Measurements from ENCODE around the gene SLC25A21. TPM values are rescaled to one million over a fixed set of nuclear protein-coding genes. Genes with fewer than 3 reads are reported as not detected.
A peak's percentile ranks its signal among the peaks of the same experiment; 100 is the strongest.

The SLC25A21 gene
- total RNA-seq, 1 experiment from 2014 or later: 1.8 TPM

DNA sequence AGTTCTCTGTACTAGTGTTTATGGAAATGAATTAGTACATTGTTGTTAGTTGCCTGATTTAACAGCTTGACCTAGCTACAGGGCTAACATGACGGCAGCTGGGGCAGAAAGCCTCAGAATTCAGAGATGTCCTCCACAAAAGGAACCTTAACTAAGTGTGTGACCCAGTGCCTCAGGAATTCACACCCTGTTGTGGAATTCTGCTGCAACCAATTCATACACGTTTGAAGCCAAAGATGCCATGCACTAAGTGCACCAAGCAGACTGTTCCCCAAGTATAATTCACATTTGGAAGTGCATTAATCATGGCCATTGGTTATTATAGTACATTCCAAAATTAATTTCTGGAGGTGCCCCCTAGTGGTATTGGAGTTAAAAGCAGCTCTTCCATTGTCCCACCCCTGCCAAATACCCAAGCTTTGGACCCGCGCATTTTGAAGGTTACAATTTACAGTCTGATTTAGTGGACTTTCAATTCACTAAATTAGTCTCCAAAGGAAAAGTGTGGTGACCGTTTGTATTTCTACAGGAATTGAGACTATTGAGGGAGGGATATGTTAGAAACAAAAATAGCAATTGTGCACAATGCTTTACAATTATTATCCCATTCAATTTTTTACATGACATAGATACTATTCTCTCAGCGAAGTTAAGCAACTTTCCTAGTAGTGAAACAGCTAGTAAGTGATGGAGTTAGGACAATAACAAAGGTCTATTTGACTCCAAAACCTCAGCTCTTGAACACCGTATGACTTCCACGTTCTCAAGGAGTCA, 424.8 kb downstream of the SLC25A21 start:
- H3K36me3 ChIP-seq: no peaks in the 10 kb centered on the region
- peak; percentile 9 for DNase-seq
- no peaks in the 10 kb centered on the region for H3K9me3 ChIP-seq
- no peaks in the 10 kb centered on the region for H3K27me3 ChIP-seq
- no peak overlapping the region for H3K4me3 ChIP-seq

DNA sequence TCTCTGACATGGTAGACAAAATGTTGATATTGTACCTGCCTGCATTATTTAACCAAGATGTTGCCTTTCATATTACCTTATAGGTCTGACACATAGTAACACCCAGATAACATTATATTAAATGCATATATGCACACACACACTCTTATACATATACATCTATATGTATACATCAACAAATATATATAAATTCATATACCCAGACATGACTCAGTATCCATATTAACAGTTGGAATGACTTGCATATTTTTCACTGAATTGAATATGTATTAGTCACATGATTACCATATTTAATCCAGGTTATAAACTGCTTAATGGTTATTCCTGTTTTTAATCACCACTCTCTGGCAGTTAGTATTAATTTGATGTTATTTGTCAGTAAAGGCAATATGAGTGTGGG, 425.5 kb downstream of the SLC25A21 start:
- no peaks in the 10 kb centered on the region for H3K27me3 ChIP-seq
- H3K4me3 ChIP-seq: no peak overlapping the region
- H3K36me3 ChIP-seq: no peaks in the 10 kb centered on the region
- no peak for DNase-seq
- H3K9me3 ChIP-seq: no peaks in the 10 kb centered on the region

DNA sequence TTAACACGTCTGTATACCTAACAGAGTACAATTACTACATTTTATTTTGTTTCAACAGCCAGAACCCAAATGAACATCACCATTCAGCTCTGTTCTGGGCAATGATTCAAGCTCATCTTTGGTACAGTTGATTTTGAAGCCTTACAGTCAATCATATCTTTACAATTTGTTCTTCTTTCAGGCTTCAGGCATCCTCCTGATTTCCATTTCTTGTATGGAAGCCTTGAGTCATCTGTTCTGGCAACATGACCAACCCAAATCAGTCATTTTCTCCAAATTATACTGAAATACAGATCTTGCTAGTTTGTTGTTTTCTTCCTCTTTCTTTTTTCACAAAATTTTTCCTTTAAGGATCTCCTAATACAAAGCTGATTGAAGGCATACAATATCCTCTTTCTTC, 430.5 kb downstream of the SLC25A21 start:
- Histone ChIP-seq H3K36me3 (no peaks in the 10 kb centered on the region), H3K27me3 (no peaks in the 10 kb centered on the region), H3K4me3 (no peak overlapping the region), H3K9me3 (no peaks in the 10 kb centered on the region)
- no peak for DNase-seq

DNA sequence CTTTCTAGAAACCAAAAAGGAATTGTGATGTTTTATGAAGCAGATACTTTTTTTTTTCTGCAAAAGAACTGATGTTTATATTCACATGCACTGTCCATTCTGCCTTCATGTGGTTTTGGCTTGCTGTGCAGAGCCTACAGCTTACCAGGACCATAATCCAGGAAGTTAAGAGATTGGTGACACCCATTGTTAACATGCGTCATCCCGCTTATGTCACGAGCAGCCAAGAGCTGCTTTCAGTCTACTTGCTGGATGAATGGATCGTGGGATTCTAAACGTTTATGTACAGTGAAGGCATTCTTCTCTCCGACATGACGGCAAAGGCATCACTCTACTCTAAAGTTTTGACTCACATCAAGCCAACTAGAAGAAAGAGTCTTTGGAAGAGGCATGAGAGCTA, 434.1 kb downstream of the SLC25A21 start:
- peak; percentile 14 for DNase-seq
- Histone ChIP-seq H3K36me3 (no peaks in the 10 kb centered on the region), H3K4me3 (no peak overlapping the region), H3K9me3 (no peaks in the 10 kb centered on the region), H3K27me3 (no peaks in the 10 kb centered on the region)

DNA sequence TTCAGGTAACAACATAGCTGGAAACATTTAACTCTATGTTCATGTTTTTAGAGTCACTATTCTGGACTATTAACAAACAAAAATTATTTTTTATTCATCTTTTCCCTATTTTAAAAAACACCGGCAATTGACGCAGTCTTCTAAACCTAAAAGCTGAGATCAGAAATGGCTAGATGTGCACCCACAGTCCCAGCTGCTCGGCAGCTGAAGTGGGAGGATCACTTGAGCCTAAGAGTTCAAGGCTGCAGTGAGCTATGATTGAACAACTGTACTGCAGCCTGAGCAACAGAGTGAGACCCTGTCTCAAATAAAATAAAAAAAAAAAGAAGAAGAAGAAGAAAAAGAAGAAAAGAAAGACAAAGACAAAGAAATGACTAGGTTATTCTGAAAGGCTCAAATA, 446.3 kb downstream of the SLC25A21 start:
- DNase-seq: no peak
- H3K4me3 ChIP-seq: no peak overlapping the region
- H3K36me3 ChIP-seq: no peaks in the 10 kb centered on the region
- no peaks in the 10 kb centered on the region for H3K9me3 ChIP-seq
- no peaks in the 10 kb centered on the region for H3K27me3 ChIP-seq

DNA sequence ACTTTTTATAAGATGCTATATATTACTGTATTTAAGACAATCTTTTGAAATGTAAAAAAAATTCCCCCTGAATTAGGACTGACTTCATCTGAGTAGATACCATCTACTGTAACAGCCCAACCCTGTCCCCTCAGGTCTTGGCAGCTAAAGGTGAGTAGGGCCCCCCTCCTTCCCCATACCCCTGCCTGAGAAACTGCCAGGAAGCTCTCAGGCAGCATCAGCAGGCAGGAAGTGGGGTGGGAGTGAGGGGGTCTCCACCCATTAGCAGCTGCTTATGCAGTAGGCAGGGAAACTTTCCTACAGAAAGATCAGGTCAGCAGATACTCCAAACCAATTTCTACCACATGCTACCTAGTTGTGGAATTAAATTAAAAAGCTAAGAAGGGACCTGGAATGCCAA, 448.2 kb downstream of the SLC25A21 start:
- no peak for DNase-seq
- H3K36me3 ChIP-seq: no peaks in the 10 kb centered on the region
- H3K9me3 ChIP-seq: no peaks in the 10 kb centered on the region
- H3K4me3 ChIP-seq: no peak overlapping the region
- H3K27me3 ChIP-seq: no peaks in the 10 kb centered on the region

DNA sequence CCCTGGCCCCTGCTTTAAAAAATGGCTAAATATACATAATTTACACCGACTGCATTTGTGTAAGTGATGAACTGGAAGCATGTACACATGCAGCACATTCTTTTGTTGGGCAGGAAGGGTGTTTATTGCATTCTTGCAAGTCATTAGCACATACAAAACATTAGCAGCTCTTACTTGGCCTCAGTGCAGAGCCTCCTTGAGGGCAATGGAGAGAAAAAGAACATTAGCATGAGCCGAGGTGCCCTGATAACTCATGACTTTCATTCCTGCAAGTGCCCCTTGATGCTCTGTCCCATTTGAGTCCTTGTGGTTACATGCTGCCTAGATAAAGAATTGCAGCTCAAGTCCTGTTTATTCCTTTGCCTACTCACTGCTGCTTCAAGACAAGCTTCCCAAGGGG, 448.9 kb downstream of the SLC25A21 start:
- Histone ChIP-seq H3K4me3 (no peak overlapping the region), H3K36me3 (no peaks in the 10 kb centered on the region), H3K27me3 (no peaks in the 10 kb centered on the region), H3K9me3 (no peaks in the 10 kb centered on the region)
- no peak for DNase-seq

DNA sequence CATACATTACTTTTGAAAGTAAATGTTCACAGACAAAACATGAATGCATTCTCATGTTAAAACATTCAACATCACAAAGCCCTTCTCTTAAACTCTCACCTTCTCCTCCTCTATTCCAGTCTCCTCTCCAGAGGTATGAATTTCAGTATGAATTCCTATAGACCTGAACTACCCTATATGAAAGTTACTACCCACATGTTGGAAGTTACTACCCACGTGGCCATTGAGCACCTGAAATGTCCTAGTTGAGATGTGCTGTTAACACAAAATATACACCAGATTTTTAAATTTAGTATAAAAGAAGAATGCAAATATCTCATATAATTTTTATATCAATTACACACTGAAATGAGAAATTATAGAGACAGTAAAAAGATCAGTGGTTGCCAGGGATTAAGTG, 450.5 kb downstream of the SLC25A21 start:
- no peak overlapping the region for H3K4me3 ChIP-seq
- H3K36me3 ChIP-seq: no peaks in the 10 kb centered on the region
- no peak for DNase-seq
- no peaks in the 10 kb centered on the region for H3K9me3 ChIP-seq
- no peaks in the 10 kb centered on the region for H3K27me3 ChIP-seq

DNA sequence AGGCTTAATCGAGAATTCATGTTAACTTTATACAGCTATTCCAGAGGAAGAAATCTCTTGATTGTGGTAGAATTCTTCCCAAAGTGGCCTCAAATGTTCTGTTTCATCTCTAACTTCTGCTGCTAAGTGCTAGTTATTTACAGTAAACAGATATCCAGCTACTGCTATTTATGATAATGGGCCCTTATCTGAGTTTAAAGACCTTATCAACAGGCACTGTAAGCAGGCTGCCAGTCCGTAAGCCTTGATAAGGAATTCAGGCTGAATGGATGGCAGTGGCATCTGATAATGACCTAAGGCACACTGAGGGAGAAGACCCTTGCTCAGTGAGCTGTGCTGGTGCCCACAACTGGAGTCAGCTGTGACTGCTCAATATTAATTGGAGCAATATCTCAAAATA, 451.7 kb downstream of the SLC25A21 start:
- Histone ChIP-seq H3K36me3 (no peaks in the 10 kb centered on the region), H3K4me3 (no peak overlapping the region), H3K9me3 (no peaks in the 10 kb centered on the region), H3K27me3 (no peaks in the 10 kb centered on the region)
- no peak for DNase-seq

DNA sequence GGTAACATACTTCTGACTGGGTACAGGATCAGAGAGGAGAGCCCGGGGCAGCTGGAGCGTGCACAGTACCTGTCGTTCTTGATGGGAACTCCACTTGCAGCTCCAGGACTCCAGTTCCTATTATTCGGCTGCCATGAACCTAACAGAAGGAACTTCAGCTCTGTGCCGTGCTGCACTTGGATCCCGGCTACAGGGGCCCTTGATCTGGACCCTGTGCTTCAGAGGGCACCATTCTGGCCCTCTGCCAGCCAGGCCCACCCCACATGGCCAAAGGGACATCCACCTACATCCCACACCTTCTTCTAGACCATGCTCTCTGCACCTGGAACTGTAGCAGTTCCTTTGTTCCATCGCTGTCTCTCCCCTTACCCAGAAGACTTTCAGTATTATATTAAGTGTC, 452.6 kb downstream of the SLC25A21 start:
- H3K36me3 ChIP-seq: no peaks in the 10 kb centered on the region
- no peaks in the 10 kb centered on the region for H3K9me3 ChIP-seq
- no peaks in the 10 kb centered on the region for H3K27me3 ChIP-seq
- no peak overlapping the region for H3K4me3 ChIP-seq
- DNase-seq: no peak

DNA sequence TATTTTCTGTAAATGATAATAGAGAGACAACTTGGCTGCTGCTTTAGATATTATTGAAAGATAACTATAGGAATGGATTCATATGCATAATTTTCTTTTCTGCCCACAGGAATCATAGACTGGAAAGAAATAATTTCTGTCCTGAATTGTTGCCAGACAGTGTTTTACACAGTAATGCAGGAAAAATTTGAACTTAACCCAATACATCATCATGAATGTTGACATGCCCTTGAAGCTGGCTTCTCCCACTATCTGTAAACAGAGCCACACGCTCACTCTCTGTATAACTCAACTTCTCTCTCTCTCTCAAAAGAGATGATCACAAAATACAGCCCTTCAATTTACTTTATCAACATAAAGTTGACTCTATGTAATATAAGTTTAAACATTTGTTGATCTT, 454.2 kb downstream of the SLC25A21 start:
- Histone ChIP-seq H3K36me3 (no peaks in the 10 kb centered on the region), H3K27me3 (no peaks in the 10 kb centered on the region), H3K4me3 (no peak overlapping the region), H3K9me3 (no peaks in the 10 kb centered on the region)
- DNase-seq: no peak

DNA sequence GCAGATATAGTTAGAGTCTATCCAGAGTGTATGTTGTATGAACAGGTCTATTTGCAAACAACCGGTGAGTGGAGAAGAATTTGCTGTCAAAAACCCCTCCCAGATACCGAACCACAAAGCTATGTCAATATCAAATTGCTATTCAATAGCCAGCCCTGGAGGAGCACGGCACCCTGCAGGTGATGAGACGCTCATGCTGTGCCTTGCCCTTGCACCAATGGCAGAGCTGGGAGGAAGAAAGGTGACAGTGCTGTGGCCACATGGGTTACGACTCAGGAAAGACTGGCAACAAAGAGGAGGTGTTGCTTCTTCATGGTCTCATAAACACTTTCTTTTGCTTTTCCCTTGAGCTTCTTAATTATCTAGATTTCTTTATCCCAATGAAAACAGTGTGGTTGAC, 455.0 kb downstream of the SLC25A21 start:
- no peaks in the 10 kb centered on the region for H3K27me3 ChIP-seq
- DNase-seq: no peak
- H3K4me3 ChIP-seq: no peak overlapping the region
- no peaks in the 10 kb centered on the region for H3K36me3 ChIP-seq
- no peaks in the 10 kb centered on the region for H3K9me3 ChIP-seq

DNA sequence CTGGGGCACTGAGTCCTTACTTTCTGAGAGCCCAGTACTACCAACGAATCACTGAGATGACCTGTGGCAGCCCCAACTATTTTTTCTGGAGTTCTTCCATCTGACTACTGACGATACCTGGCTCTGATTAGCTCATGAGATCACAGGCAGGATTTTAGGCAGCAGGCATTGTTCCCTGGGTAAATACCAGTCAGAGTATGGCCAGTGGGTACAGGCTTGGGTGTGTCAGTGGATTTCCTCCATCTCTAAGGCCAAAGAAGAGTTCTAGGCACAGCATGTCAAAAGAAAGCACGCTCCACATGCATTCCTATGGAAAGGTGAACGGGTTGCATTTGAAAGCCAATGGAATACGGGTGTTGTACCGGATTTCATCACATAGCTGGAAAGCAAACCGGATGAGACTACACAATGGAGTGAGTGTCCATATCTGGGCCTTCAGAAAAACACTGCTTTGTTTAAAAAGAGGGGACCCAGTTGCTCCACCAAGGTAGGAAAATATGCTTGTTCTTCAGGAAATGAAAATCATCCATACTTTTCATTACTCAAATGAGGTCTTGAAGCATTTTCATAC, 455.7 kb downstream of the SLC25A21 start:
- Histone ChIP-seq H3K36me3 (no peaks in the 10 kb centered on the region), H3K27me3 (no peaks in the 10 kb centered on the region), H3K9me3 (no peaks in the 10 kb centered on the region), H3K4me3 (no peak overlapping the region)
- DNase-seq: peak; percentile 3

DNA sequence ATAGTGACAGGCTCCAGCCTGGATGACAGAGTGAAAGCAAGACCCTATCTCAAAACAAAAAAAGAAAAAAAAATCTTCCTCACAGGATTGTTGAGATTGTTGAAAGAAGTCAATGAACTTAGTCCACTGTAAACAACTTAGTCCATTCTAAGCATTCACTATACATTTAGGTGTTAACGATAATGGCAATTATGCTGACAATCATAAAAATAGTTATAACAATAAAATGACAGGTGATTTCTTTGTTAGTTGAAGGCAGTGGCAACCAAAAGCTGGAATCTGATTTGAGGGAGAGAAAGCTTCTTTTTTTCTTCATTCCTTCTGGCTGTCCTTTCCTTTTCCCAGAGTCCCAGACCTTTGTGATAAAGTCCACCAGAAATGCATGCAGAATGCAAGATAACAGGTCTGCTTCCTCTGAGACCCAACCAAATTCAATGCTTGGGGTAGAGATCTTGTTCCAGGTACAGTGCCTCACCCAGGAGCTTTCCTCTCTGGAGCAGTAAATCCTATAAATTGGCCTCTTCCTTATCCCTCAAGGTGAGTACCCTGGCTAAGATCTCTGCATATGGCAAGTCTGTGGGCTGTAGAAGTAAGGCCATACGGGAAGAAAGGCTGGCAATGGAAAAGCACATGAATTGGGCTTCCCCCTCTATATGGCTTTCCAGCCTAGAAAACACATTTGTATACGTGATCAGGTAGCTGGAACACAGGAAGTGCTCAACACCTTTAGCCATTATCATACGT, 458.3 kb downstream of the SLC25A21 start:
- DNase-seq: no peak
- Histone ChIP-seq H3K27me3 (no peaks in the 10 kb centered on the region), H3K9me3 (no peaks in the 10 kb centered on the region), H3K4me3 (no peak overlapping the region), H3K36me3 (no peaks in the 10 kb centered on the region)

DNA sequence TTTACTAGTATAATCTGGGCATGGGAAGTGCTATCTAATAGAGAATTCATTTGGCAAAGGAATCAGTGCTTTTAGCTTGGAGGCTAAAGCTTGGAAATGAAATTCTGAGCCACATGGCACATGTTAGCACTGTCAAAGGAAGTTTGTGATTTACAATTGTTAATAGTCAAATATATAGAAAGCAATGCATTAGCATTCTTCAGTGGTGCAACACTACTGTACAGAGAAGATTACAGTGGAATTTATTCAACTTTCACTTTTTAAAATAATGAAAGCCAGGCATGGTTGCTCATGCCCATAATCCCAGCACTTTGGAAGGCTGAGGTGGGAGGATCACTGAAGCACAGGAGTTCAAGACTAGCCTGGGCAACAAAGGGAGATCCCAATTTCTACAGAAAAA, 464.8 kb downstream of the SLC25A21 start:
- Histone ChIP-seq H3K4me3 (no peak overlapping the region), H3K36me3 (no peaks in the 10 kb centered on the region), H3K9me3 (no peaks in the 10 kb centered on the region), H3K27me3 (no peaks in the 10 kb centered on the region)
- no peak for DNase-seq

DNA sequence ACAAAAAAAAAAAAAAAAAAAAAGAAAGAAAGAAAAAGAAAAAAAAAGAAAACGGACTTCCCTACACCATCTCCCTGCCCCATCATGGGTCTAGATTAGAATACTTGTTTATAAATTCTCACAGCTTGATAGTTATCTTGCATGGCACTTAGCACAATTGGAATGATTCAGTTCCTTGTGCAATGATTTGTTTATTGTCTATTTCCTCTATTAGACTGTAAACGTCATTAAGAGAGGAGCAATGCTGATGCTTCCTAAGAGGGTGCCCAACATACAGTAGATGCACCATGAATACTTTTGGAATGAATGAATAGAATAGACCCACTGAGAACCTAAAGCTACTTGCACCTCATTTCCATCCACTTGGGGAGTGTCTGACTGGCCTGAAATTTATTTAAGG, 469.9 kb downstream of the SLC25A21 start:
- no peak for DNase-seq
- no peak overlapping the region for H3K4me3 ChIP-seq
- H3K9me3 ChIP-seq: no peaks in the 10 kb centered on the region

DNA sequence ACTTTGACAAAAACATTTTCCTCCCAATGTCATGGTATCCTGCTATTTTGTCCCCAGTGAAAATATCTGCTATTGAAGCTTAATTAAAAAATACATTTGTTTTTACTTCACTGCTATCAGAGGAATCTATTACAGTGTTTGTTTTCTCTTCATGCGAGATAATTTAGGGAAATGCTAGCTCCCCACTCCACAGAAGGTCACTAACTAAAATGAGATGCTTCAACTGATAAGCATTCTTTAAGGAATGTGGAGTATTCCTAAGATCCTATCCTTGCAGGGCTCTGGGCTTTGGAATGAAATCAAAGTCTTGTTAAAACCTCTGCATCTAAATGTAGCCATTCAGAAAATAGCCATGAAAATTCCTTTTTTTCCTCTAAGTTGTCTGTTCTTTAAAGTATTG, 471.3 kb downstream of the SLC25A21 start:
- Histone ChIP-seq H3K27me3 (no peaks in the 10 kb centered on the region), H3K9me3 (no peaks in the 10 kb centered on the region), H3K36me3 (no peaks in the 10 kb centered on the region), H3K4me3 (no peak overlapping the region)
- DNase-seq: no peak

More for the DNA sequence above, 469.9 kb downstream of the SLC25A21 start:
- no peaks in the 10 kb centered on the region for H3K36me3 ChIP-seq
- H3K27me3 ChIP-seq: no peaks in the 10 kb centered on the region

DNA sequence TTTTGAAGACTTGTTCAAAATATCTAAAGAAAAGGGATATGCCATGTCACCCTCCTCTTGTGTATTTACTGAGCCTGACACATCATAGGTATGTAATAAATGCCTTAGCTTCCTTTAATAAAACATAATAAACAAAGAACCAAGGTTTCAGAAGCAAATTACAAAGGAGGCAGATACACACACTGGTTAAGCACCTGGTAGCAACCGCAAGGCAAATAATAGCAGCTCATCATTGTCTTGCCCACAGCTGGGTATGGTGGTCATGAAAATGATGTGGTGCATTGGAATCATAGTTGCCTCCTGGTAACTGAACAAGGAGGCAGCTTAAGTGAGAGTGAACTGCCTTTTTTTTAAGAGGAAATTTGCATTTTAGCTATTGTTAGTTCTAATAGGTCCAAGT, 471.8 kb downstream of the SLC25A21 start:
- Histone ChIP-seq H3K4me3 (no peak overlapping the region), H3K27me3 (no peaks in the 10 kb centered on the region), H3K9me3 (no peaks in the 10 kb centered on the region), H3K36me3 (no peaks in the 10 kb centered on the region)
- no peak for DNase-seq

All from MG63 (cell line).